Measurements from ENCODE around the gene NTNG1. TPM values are rescaled to one million over a fixed set of nuclear protein-coding genes. Genes with fewer than 3 reads are reported as not detected.

NTNG1 gene
- total and polyA plus RNA-seq, 2 of the 8 experiments (the other 6 are each of a cell fraction or from before 2014, with no cell fraction given) = 1.2 to 4.1 TPM

GRCh38 chr1:107252271-107252670 is 111.4 kb downstream of the NTNG1 start:
- H2AK5ac ChIP-seq (ENCODE audit: low read depth, low read length) = no peak overlapping the region
- H3K79me1 ChIP-seq (ENCODE audit: low read depth, low read length) = no peaks in the 10 kb centered on the region
- H3K14ac ChIP-seq (ENCODE audit: insufficient read length) = no peak overlapping the region
- H4K8ac ChIP-seq (ENCODE audit: extremely low read depth, insufficient read depth, low read length) = no peak overlapping the region
- peaks cover 0 to 14% (median 6%) of the 10 kb centered on the region in 4 experiments; a peak in 4 of 7 replicates for H3K4me1 ChIP-seq (replicated peaks in 1 of 4; ENCODE audit: control insufficient read depth in 3 of 4, insufficient read depth in 4 of 4, low read length in 3 of 4)
- no peak overlapping the region for H3K4me2 ChIP-seq (ENCODE audit: insufficient read depth in 1 of 2, low read depth in 2 of 2, low read length in 2 of 2)
- ChIA-PET CTCF (ENCODE audit: partially characterized antibody) (no interaction called here), POLR2A (ENCODE audit: partially characterized antibody) (no interaction called here)
- H2AFZ ChIP-seq (ENCODE audit: low read length) = peak overlapping the region; percentile 40; the same call in 1 of the 2 replicates
- no peaks in the 10 kb centered on the region for H3K36me3 ChIP-seq (ENCODE audit: control insufficient read depth in 2 of 4, insufficient read depth in 4 of 4, low read length in 3 of 4)
- H3K23ac ChIP-seq (ENCODE audit: insufficient read length) = no peak overlapping the region
- H3K56ac ChIP-seq (replicated peaks; ENCODE audit: insufficient read length, low read depth, low read length) = no peak overlapping the region
- no peaks in the 10 kb centered on the region for H4K20me1 ChIP-seq (replicated peaks in 1 of 2; ENCODE audit: control insufficient read depth in 1 of 2, insufficient read depth in 2 of 2, low read length in 2 of 2)
- no peaks in the 10 kb centered on the region for H3K9me3 ChIP-seq (ENCODE audit: insufficient read depth in 2 of 2, low read depth in 1 of 2, low read length in 1 of 2)
- H4K91ac ChIP-seq (replicated peaks; ENCODE audit: insufficient read length, low read length) = no peak overlapping the region
- H3K4me3 ChIP-seq (ENCODE audit: extremely low read depth in 1 of 4, insufficient read depth in 2 of 4, low read depth in 3 of 4, low read length in 4 of 4) = no peak overlapping the region
- H3K23me2 ChIP-seq (ENCODE audit: low read depth, low read length) = no peaks in the 10 kb centered on the region
- H2BK12ac ChIP-seq (ENCODE audit: low read depth, low read length) = no peak overlapping the region
- no peak overlapping the region for H2BK5ac ChIP-seq (ENCODE audit: low read depth, low read length)
- H3K79me2 ChIP-seq (ENCODE audit: control insufficient read depth in 1 of 2, insufficient read depth in 2 of 2, low read length in 2 of 2) = no peaks in the 10 kb centered on the region
- no peak overlapping the region for H2BK120ac ChIP-seq (replicated peaks; ENCODE audit: low read depth, low read length)
- no peak overlapping the region for H3K27ac ChIP-seq (ENCODE audit: low read depth, low read length)
- FAIRE-seq (no peak), DNase-seq (ENCODE audit: low read depth in 1 of 2, low spot score in 2 of 2) (no peak)
- 83% methylated on average over 2 of the region's 2 CpGs; no CpG with 5 or more reads in 1 of the 2 experiments for WGBS, 2 experiments (ENCODE audit: extremely low coverage in 1 of 2, insufficient coverage in 1 of 2, insufficient read length in 1 of 2, insufficient replicate concordance in 2 of 2, low coverage in 1 of 2, low lambda C conversion rate in 2 of 2, missing lambda C conversion rate in 1 of 2)
- H2BK15ac ChIP-seq (ENCODE audit: low read length) = no peak overlapping the region
- H2BK20ac ChIP-seq (ENCODE audit: low read length) = no peak overlapping the region
- H4K5ac ChIP-seq (ENCODE audit: insufficient read length, low read depth, low read length) = no peak overlapping the region
- H3K9ac ChIP-seq (replicated peaks in 1 of 4; ENCODE audit: extremely low read depth in 1 of 4, low read depth in 3 of 4, low read length in 3 of 4) = no peak overlapping the region
- H3K4ac ChIP-seq (replicated peaks; ENCODE audit: insufficient read length, low read depth, low read length) = no peak overlapping the region
- H3K27me3 ChIP-seq (replicated peaks in 1 of 4; ENCODE audit: control insufficient read depth in 3 of 4, extremely low read depth in 1 of 4, insufficient read depth in 3 of 4, low read length in 3 of 4) = no peaks in the 10 kb centered on the region
- no peak overlapping the region for H3K18ac ChIP-seq (ENCODE audit: extremely low read depth, low read length)
- TF ChIP-seq SIN3A (conservative IDR thresholded peaks at IDR 0.05 in 1 of 2, IDR thresholded peaks at IDR 0.05 in 1 of 2; ENCODE audit: low read depth in 1 of 2, low read length in 2 of 2) = no peak
- TF ChIP-seq TBP (IDR thresholded peaks at IDR 0.05; ENCODE audit: low read depth, low read length) = no peak
- no peak for TF ChIP-seq RNF2 (IDR thresholded peaks at IDR 0.05; ENCODE audit: borderline replicate concordance, low read depth, low read length, missing control alignments, poor library complexity, severe bottlenecking)
- no peak for TF ChIP-seq TAF7 (optimal IDR thresholded peaks at IDR 0.05; ENCODE audit: borderline replicate concordance, low read depth, low read length)
- no peak for TF ChIP-seq HDAC2 (IDR thresholded peaks at IDR 0.05; ENCODE audit: borderline replicate concordance in 1 of 2, low read depth in 2 of 2, low read length in 2 of 2)
- TF ChIP-seq JUND (IDR thresholded peaks at IDR 0.05; ENCODE audit: low read length) = no peak
- no peak for TF ChIP-seq MAFK (IDR thresholded peaks at IDR 0.05; ENCODE audit: low read depth, low read length)
- TF ChIP-seq EP300 (IDR thresholded peaks at IDR 0.05; ENCODE audit: borderline replicate concordance in 1 of 2, low read depth in 2 of 2, low read length in 2 of 2) = no peak
- TF ChIP-seq CTBP2 (IDR thresholded peaks at IDR 0.05; ENCODE audit: borderline replicate concordance, insufficient read depth, insufficient read length, low read length) = no peak
- TF ChIP-seq TCF12 (IDR thresholded peaks at IDR 0.05; ENCODE audit: low read depth, low read length) = no peak
- TF ChIP-seq YY1 (IDR thresholded peaks at IDR 0.05; ENCODE audit: low read depth, low read length) = no peak
- no peak for TF ChIP-seq TEAD4 (IDR thresholded peaks at IDR 0.05; ENCODE audit: low read depth, low read length)
- no peak for TF ChIP-seq BCL11A (IDR thresholded peaks at IDR 0.05; ENCODE audit: low read depth in 2 of 2, low read length in 2 of 2)
- no peak for TF ChIP-seq SUZ12 (IDR thresholded peaks at IDR 0.05; ENCODE audit: low read length)
